ENCODE data around the gene CEP112. TPM values are rescaled to one million over a fixed set of nuclear protein-coding genes. Genes with fewer than 3 reads are reported as not detected.

The CEP112 gene
- total and polyA plus RNA-seq, 10 of the 15 experiments (the other 5 are each of a cell fraction or from before 2014, with no cell fraction given) = 0.11 to 3.8 (median 0.32) TPM; not detected in 1

DNA sequence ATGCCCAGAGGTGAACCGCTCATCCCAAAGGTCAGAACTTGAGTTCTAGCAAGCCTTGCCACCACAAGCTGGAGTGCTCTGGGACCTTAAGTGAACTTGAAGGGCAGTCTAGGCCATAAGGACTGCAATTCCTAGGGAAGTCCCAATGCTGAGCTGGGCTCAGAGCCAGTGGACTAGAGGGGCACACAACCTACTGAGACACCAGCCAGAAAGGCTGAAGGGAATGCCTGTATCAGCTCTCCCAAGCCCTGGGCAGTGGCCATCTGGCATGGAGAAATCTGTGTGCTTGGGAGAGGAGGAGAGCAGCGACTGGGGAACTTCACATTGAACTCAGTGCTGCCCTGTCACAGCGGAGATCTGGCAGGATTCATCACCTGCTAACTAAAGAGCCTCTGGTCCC is 201.3 kb downstream of the CEP112 start:
- Histone ChIP-seq H3K27ac (ENCODE audit: control insufficient read depth, insufficient read depth) (no peak overlapping the region), H3K36me3 (ENCODE audit: control insufficient read depth in 2 of 2, insufficient read depth in 2 of 2, low read length in 1 of 2) (no peaks in the 10 kb centered on the region), H3K4me3 (no peak overlapping the region), H2AFZ (ENCODE audit: control insufficient read depth, low read depth, low read length) (no peak overlapping the region), H3K79me2 (ENCODE audit: control insufficient read depth, insufficient read depth, low read length) (no peaks in the 10 kb centered on the region), H3K4me1 (ENCODE audit: control insufficient read depth, insufficient read depth, low read length) (no peaks in the 10 kb centered on the region), H3K27me3 (replicated peaks in 1 of 2; ENCODE audit: control insufficient read depth in 2 of 2, insufficient read depth in 2 of 2, low read length in 1 of 2) (no peaks in the 10 kb centered on the region), H3K4me2 (ENCODE audit: control insufficient read depth, insufficient read depth) (no peak overlapping the region), H4K20me1 (ENCODE audit: control insufficient read depth, insufficient read depth) (no peaks in the 10 kb centered on the region), H3K9me3 (replicated peaks; ENCODE audit: control insufficient read depth, insufficient read depth, low read length) (no peaks in the 10 kb centered on the region; the same call in 2 of the 3 replicates), H3K9ac (ENCODE audit: control insufficient read depth, insufficient read depth, low read length) (no peak overlapping the region)
- ATAC-seq = no peak
- 13% methylated on average over 3 of the region's 3 CpGs for WGBS (ENCODE audit: insufficient coverage, insufficient replicate concordance, low lambda C conversion rate, missing lambda C conversion rate)
- BruUV-seq (replicated peaks) = no TSS peak
- in situ Hi-C loops (cut with MboI) (loop anchor here (25.0 kb wide), 1 partner anchor 703 kb away; no protein-coding TSS in a partner anchor), intact Hi-C loops (cut with micrococcal nuclease; ENCODE audit: unreplicated experiment) (no loop called here)
- no peak for DNase-seq (ENCODE audit: low read depth, low spot score)
- FAIRE-seq = no peak
- TF ChIP-seq STAT3 (IDR thresholded peaks at IDR 0.05; ENCODE audit: low read depth, low read length) (no peak), SMAD5 (IDR thresholded peaks at IDR 0.05; ENCODE audit: low read depth) (no peak), ZNF24 (IDR thresholded peaks at IDR 0.05) (no peak), HSF1 (IDR thresholded peaks at IDR 0.05; ENCODE audit: low read depth, low read length) (no peak), CUX1 (IDR thresholded peaks at IDR 0.05; ENCODE audit: insufficient replicate concordance, low read depth, low read length) (no peak), SMAD1 (IDR thresholded peaks at IDR 0.05; ENCODE audit: low read depth, partially characterized antibody) (no peak)
- ChIA-PET POLR2A (no interaction called here), RAD21 (ENCODE audit: unreplicated experiment) (no interaction called here), CTCF (no interaction called here), SMC1A (ENCODE audit: uncharacterized antibody, unreplicated experiment) (interaction anchor here (0.6 kb wide), 1 partner anchor 37 kb away, joined by 3 read pairs; no protein-coding TSS in a partner anchor)

Data from GM12878 (cell line).